ENCODE results near the gene LRRTM3.

The LRRTM3 gene

GRCh38 chr10:67115972-67116371 is 190.1 kb downstream of the LRRTM3 start:
- DNase-seq: no peak

DNA sequence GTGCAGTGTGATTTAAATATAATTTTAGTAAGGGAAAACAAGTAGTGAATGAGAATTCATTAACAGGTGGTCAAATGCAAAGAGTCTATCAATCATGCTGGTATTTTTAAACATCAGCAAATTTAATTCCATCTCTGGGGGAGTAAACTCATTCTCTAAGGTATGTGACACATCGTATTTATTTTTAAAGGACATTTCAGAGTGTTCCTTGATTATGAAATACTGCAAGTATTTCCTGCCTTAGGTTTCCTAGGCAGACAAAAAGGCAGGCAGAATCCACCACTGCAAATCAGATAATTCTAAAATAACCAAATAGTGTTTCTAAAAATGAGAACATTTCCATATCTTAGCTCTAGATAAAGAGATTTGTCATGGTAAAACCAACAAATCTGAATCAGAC is 193.8 kb downstream of the LRRTM3 start:
- no peak for DNase-seq

GRCh38 chr10:67127441-67127840 is 201.6 kb downstream of the LRRTM3 start:
- DNase-seq: no peak

DNA sequence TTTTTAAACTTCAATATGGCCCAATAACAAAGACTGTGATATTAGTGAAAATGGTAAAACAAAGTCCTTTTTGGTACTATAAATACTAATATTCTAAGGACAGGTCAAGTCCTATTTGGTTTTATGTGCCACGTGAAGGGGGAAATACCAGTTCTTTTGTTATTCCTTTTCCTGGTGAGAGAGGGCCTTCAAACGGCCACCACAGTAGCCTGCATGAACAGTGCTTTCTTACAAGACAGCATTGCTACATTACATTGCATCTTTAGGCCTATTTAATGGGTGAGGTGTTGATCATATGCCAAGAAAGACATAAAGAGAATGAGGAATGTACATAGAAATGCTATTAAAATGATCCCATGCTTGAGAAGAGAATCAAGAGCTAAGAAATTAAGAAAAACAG is 214.8 kb downstream of the LRRTM3 start:
- no peak for DNase-seq

DNA sequence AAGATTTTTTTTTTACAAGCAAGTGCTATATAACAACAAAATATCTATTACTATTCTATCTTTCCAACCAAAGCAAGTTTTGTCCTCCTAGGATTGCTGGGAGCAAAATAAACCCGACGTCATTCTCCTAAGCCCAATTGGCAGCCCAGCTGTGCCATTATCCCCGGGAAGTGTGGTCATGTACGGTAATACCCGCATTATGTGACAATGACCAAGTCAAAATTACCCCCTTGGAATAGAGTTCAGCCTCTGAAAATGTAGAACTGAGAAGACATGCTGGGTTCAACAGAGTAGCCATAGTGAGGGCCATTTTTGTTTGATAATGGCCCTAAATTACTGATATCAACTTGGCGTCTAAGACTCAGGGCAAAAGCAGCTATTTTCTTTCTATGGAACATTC is 215.5 kb downstream of the LRRTM3 start:
- DNase-seq: no peak

- no peak for DNase-seq
Measured at GRCh38 chr10:67144530-67144929, 218.7 kb downstream of the LRRTM3 start.
